Fibroblast of skin of left quadriceps (primary cell): ENCODE data around the gene TAF5L.
A peak's percentile ranks its signal among the peaks of the same experiment; 100 is the strongest.
"Not testable (repeated sequence)": the region's sequence is repeated elsewhere in the genome, so short reads cannot be mapped to it uniquely, and the experiment has no call there.

Experiments
- DNase-seq, 2 experiments: peaks; one replicate each; pipeline ENCODE4 v3.0.0-alpha.2; 2013; ENCODE audit warnings: low read depth in 2 of 2

The TAF5L gene

GRCh38 chr1:229603371-229604005 lies 22.4 kb downstream of the TAF5L start:
- DNase-seq: no peak

GRCh38 chr1:229600229-229600628 lies 25.7 kb downstream of the TAF5L start:
- no peak for DNase-seq

GRCh38 chr1:229599218-229599954 lies 26.5 kb downstream of the TAF5L start:
- no peak for DNase-seq

GRCh38 chr1:229597877-229598276 lies 28.0 kb downstream of the TAF5L start:
- DNase-seq: no peak

- peak; percentile 23 to 32 for DNase-seq
These were observed 28.8 kb downstream of the TAF5L start for GRCh38 chr1:229596925-229597699.

- DNase-seq: not testable (repeated sequence)
These were observed 30.0 kb downstream of the TAF5L start for GRCh38 chr1:229595876-229596275.

GRCh38 chr1:229594227-229595008 lies 31.5 kb downstream of the TAF5L start:
- DNase-seq: no peak

GRCh38 chr1:229593800-229594199 lies 32.1 kb downstream of the TAF5L start:
- no peak for DNase-seq

- no peak for DNase-seq
These were observed 35.8 kb downstream of the TAF5L start for GRCh38 chr1:229590119-229590518.

- DNase-seq: no peak
These were observed 40.6 kb downstream of the TAF5L start for GRCh38 chr1:229585338-229585737.

- DNase-seq: no peak
These were observed 43.2 kb downstream of the TAF5L start for GRCh38 chr1:229582715-229583114.

- DNase-seq: no peak
These were observed 43.8 kb downstream of the TAF5L start for GRCh38 chr1:229582011-229582694.

- DNase-seq: no peak
These were observed 44.4 kb downstream of the TAF5L start for GRCh38 chr1:229581485-229581884.

- no peak for DNase-seq
These were observed 46.8 kb downstream of the TAF5L start for GRCh38 chr1:229579059-229579673.

- no peak for DNase-seq
These were observed 47.5 kb downstream of the TAF5L start for GRCh38 chr1:229578168-229579058.

- no peak for DNase-seq
These were observed 51.1 kb downstream of the TAF5L start for GRCh38 chr1:229574679-229575442.

GRCh38 chr1:229572286-229572685 lies 53.6 kb downstream of the TAF5L start:
- DNase-seq: no peak

- DNase-seq: no peak
These were observed 54.9 kb downstream of the TAF5L start for GRCh38 chr1:229570891-229571516.

- no peak for DNase-seq
These were observed 55.6 kb downstream of the TAF5L start for GRCh38 chr1:229570305-229570704.
